Activated CD4-positive, alpha-beta T cell treated with anti-CD3 and anti-CD28 coated beads for 48 hours (primary cell): ENCODE results near the gene RYK.
A peak's percentile ranks its signal among the peaks of the same experiment; 100 is the strongest.
"Not testable (repeated sequence)": the region's sequence is repeated elsewhere in the genome, so short reads cannot be mapped to it uniquely, and the experiment has no call there.

Source experiments
- DNase-seq: peaks from one replicate; pipeline ENCODE4 v3.0.0-alpha.2; 2020

Gene RYK

GRCh38 chr3:134250717-134251220, at the start of gene RYK:
Gene RYK (minus strand): TSS chr3:134250859. CDS start chr3:134250654, 205 bp downstream.
- peak; percentile 77 for DNase-seq

GRCh38 chr3:134299888-134300206, 49.2 kb upstream of the RYK start:
- DNase-seq = no peak

GRCh38 chr3:134299185-134299887, 48.7 kb upstream of the RYK start:
- DNase-seq = no peak

- DNase-seq = no peak
Observed at GRCh38 chr3:134298249-134298648, 47.6 kb upstream of the RYK start.

GRCh38 chr3:134296616-134297015, 46.0 kb upstream of the RYK start:
- DNase-seq = no peak

- DNase-seq = no peak
Observed at GRCh38 chr3:134295930-134296329, 45.3 kb upstream of the RYK start.

GRCh38 chr3:134294302-134295280, 43.9 kb upstream of the RYK start:
- peak; percentile 69 for DNase-seq

GRCh38 chr3:134291319-134292254, 40.9 kb upstream of the RYK start:
- DNase-seq = no peak

- no peak for DNase-seq
Observed at GRCh38 chr3:134287512-134287911, 36.9 kb upstream of the RYK start.

GRCh38 chr3:134284438-134284837, 33.8 kb upstream of the RYK start:
- DNase-seq = no peak

GRCh38 chr3:134282659-134283047, 32.0 kb upstream of the RYK start:
- no peak for DNase-seq

- DNase-seq = no peak
Observed at GRCh38 chr3:134281912-134282658, 31.4 kb upstream of the RYK start.

GRCh38 chr3:134279466-134279865, 28.8 kb upstream of the RYK start:
- DNase-seq = no peak

GRCh38 chr3:134277066-134277660, 26.5 kb upstream of the RYK start:
- no peak for DNase-seq

GRCh38 chr3:134276086-134276485, 25.4 kb upstream of the RYK start:
- DNase-seq = no peak

GRCh38 chr3:134275110-134275509, 24.5 kb upstream of the RYK start:
- DNase-seq = not testable (repeated sequence)

GRCh38 chr3:134274571-134274970, 23.9 kb upstream of the RYK start:
- DNase-seq = no peak

- no peak for DNase-seq
Observed at GRCh38 chr3:134267996-134268395, 17.3 kb upstream of the RYK start.

GRCh38 chr3:134260987-134261386, 10.3 kb upstream of the RYK start:
- DNase-seq = no peak

GRCh38 chr3:134258761-134259347, 8.2 kb upstream of the RYK start:
- no peak for DNase-seq

GRCh38 chr3:134255404-134255803, 4.7 kb upstream of the RYK start:
- no peak for DNase-seq
